ENCODE results near the gene HOOK1.

Gene HOOK1

DNA sequence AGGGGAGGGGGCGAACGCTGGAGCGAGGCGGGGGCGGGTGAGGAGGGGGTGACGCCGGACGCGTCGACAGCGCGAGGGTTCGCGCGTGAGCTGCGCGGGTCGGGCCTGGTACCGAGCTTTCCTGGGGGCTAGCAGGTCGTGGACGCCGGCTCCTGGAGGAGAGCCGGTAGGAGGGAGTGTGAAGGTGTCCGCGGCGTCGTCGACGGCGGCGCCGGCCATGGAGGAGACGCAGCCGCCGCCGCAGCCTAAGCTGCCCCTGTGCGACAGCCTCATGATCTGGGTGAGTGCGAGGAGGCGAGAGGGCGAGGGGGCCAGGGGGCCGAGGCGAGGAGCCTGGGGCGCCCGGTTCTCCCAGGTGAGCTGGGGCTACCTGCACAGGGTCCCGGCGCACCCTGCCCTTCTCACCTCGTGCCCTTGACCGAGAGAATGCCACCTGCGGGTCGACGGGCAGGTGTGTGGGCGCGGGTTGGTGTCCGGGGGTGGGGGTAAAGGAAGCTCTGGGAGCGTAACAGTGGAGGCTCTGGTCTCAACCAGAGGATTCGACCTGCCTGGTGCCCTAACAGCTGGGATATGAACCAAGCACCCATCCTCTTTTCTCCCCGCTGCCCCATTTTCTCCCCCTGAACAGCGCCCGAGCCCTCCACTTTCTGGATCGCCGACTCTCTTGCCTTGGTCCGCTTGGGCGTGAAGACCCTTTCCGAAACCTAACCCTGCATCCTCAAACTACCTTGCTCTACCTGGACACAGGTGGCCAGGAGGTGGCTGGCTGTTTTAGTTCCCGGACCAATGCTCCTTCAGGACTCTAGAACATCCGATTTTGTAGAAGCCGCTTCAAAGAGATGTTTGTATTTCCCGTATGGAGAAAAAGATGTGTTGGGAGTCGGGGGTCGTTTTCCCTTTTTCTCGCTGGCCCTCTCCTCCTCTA is at the start of gene HOOK1:
HOOK1 (plus strand) TSS at position 49 of the 925 bp plus-strand sequence; CDS start at position 218, 169 bp downstream.
- Histone ChIP-seq H3K27me3 (ENCODE audit: insufficient read depth, low read length) (peaks cover 57% of the 10 kb centered on the region), H2AFZ (ENCODE audit: low read length, unreplicated experiment) (no peak within 1 kb of the TSS), H3K27ac (ENCODE audit: low read depth, low read length) (no peak within 1 kb of the TSS), H3K4me1 (ENCODE audit: control insufficient read depth, insufficient read depth, low read length, unreplicated experiment) (no peaks in the 10 kb centered on the region), H3K4me3 (ENCODE audit: low read depth, low read length) (no peak within 1 kb of the TSS), H3K79me2 (ENCODE audit: control insufficient read depth, insufficient read depth, low read length, unreplicated experiment) (no peaks in the 10 kb centered on the region), H3K36me3 (ENCODE audit: insufficient read depth, low read length) (no peaks in the 10 kb centered on the region)

DNA sequence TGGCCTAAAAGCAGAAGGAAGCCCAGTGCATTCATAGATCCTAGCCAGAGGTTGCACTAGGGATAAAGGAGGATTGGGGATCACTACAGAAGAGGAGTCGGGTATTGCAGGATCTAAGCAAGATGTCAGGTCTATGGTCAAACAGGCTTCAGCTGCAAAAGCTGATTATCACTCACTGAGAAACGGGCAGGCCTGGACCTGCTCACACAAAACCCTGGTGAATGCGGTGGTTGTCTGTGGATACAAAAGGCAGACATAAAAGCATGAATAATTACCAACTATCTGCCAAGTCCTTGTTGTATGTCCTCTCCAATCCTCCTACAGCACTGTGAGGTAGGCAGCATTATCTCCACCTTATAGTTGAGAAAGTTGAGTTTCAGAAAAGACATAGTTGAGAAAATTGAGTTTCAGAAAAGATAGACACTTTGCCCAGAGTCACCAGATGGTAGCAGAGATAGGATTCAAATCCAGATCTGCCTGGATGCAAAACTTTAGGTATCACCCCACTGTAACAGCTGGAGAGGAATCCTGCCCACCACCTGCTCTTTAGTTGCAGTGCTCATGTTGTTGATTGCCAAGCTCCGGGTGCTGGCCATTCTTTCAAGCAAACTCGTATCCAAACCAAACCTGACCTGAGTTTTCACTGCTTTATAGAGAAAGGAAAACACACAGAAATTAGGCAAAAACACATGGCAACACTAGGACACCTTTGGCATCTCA is 49.6 kb upstream of the HOOK1 start:
- Histone ChIP-seq H3K27ac (ENCODE audit: low read depth, low read length) (no peak overlapping the region), H3K27me3 (ENCODE audit: insufficient read depth, low read length) (no peaks in the 10 kb centered on the region), H2AFZ (ENCODE audit: low read length, unreplicated experiment) (no peak overlapping the region), H3K4me3 (ENCODE audit: low read depth, low read length) (no peak overlapping the region), H3K36me3 (ENCODE audit: insufficient read depth, low read length) (no peaks in the 10 kb centered on the region), H3K79me2 (ENCODE audit: control insufficient read depth, insufficient read depth, low read length, unreplicated experiment) (no peaks in the 10 kb centered on the region), H3K4me1 (ENCODE audit: control insufficient read depth, insufficient read depth, low read length, unreplicated experiment) (no peaks in the 10 kb centered on the region)

DNA sequence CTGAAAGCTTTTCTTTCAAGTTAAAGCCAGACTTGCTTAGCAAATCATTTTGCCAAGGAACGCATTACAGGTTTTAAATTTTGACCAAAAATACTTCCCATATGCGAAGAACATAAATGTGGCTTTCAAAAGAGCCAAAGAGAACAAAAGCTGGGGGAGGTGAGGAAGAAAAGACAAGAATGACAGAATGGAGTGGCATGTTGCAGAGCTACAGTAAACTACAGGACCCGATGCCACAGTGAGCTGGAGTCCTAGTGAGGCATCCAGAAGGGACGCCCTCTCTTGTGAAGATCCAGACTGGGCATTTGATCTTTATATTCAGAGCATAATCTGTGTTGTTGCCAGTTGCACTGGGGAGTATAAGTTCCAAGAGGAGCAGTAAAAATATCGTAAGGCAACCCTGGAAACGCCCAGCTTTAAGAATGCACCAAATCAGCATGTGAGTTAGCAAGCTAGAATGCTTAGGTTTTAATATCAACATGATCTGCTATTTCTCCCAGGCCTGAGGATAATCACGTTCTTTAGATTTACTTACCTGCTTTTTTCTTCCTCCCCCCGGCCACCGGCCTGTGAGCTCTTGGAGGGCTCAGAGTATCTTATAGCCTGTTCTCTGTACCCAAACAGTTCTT is 48.4 kb upstream of the HOOK1 start:
- no peaks in the 10 kb centered on the region for H3K36me3 ChIP-seq (ENCODE audit: insufficient read depth, low read length)
- no peaks in the 10 kb centered on the region for H3K27me3 ChIP-seq (ENCODE audit: insufficient read depth, low read length)
- H2AFZ ChIP-seq (ENCODE audit: low read length, unreplicated experiment) = no peak overlapping the region
- H3K27ac ChIP-seq (ENCODE audit: low read depth, low read length) = no peak overlapping the region
- H3K4me3 ChIP-seq (ENCODE audit: low read depth, low read length) = no peak overlapping the region
- no peaks in the 10 kb centered on the region for H3K79me2 ChIP-seq (ENCODE audit: control insufficient read depth, insufficient read depth, low read length, unreplicated experiment)
- H3K4me1 ChIP-seq (ENCODE audit: control insufficient read depth, insufficient read depth, low read length, unreplicated experiment) = no peaks in the 10 kb centered on the region

- Histone ChIP-seq H2AFZ (ENCODE audit: low read length, unreplicated experiment) (no peak overlapping the region), H3K36me3 (ENCODE audit: insufficient read depth, low read length) (no peaks in the 10 kb centered on the region), H3K27ac (ENCODE audit: low read depth, low read length) (no peak overlapping the region), H3K4me3 (ENCODE audit: low read depth, low read length) (no peak overlapping the region), H3K27me3 (ENCODE audit: insufficient read depth, low read length) (no peaks in the 10 kb centered on the region), H3K79me2 (ENCODE audit: control insufficient read depth, insufficient read depth, low read length, unreplicated experiment) (no peaks in the 10 kb centered on the region), H3K4me1 (ENCODE audit: control insufficient read depth, insufficient read depth, low read length, unreplicated experiment) (no peaks in the 10 kb centered on the region)
Observed at GRCh38 chr1:59767119-59767518, 47.6 kb upstream of the HOOK1 start.

GRCh38 chr1:59768792-59769735 is 45.7 kb upstream of the HOOK1 start:
- no peaks in the 10 kb centered on the region for H3K4me1 ChIP-seq (ENCODE audit: control insufficient read depth, insufficient read depth, low read length, unreplicated experiment)
- H3K36me3 ChIP-seq (ENCODE audit: insufficient read depth, low read length) = no peaks in the 10 kb centered on the region
- H2AFZ ChIP-seq (ENCODE audit: low read length, unreplicated experiment) = no peak overlapping the region
- no peak overlapping the region for H3K27ac ChIP-seq (ENCODE audit: low read depth, low read length)
- no peaks in the 10 kb centered on the region for H3K27me3 ChIP-seq (ENCODE audit: insufficient read depth, low read length)
- no peak overlapping the region for H3K4me3 ChIP-seq (ENCODE audit: low read depth, low read length)
- no peaks in the 10 kb centered on the region for H3K79me2 ChIP-seq (ENCODE audit: control insufficient read depth, insufficient read depth, low read length, unreplicated experiment)

DNA sequence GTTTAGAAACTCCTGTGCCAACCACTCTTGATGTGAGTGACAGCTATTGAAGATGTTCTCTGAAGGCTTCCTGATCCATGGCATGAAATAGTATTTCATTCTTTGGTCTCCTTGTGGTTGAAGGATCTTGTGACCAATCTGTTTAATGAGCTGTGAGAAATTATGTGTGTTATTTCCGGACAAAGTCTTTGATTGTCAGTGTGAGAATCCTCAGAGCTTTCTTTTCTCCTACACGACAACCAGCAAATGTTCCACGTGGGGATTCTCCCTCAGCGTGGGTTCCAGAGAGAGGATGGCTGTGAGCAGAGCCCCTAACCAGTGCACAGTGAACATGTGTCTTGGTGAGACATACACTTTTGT is 45.0 kb upstream of the HOOK1 start:
- Histone ChIP-seq H3K27me3 (ENCODE audit: insufficient read depth, low read length) (no peaks in the 10 kb centered on the region), H3K36me3 (ENCODE audit: insufficient read depth, low read length) (no peaks in the 10 kb centered on the region), H3K4me1 (ENCODE audit: control insufficient read depth, insufficient read depth, low read length, unreplicated experiment) (no peaks in the 10 kb centered on the region), H2AFZ (ENCODE audit: low read length, unreplicated experiment) (no peak overlapping the region), H3K79me2 (ENCODE audit: control insufficient read depth, insufficient read depth, low read length, unreplicated experiment) (no peaks in the 10 kb centered on the region), H3K4me3 (ENCODE audit: low read depth, low read length) (no peak overlapping the region), H3K27ac (ENCODE audit: low read depth, low read length) (no peak overlapping the region)

- Histone ChIP-seq H3K36me3 (ENCODE audit: insufficient read depth, low read length) (no peaks in the 10 kb centered on the region), H3K79me2 (ENCODE audit: control insufficient read depth, insufficient read depth, low read length, unreplicated experiment) (no peaks in the 10 kb centered on the region), H3K4me1 (ENCODE audit: control insufficient read depth, insufficient read depth, low read length, unreplicated experiment) (no peaks in the 10 kb centered on the region), H3K27me3 (ENCODE audit: insufficient read depth, low read length) (no peaks in the 10 kb centered on the region), H3K4me3 (ENCODE audit: low read depth, low read length) (no peak overlapping the region), H3K27ac (ENCODE audit: low read depth, low read length) (no peak overlapping the region), H2AFZ (ENCODE audit: low read length, unreplicated experiment) (no peak overlapping the region)
Observed at GRCh38 chr1:59771361-59771760, 43.4 kb upstream of the HOOK1 start.

DNA sequence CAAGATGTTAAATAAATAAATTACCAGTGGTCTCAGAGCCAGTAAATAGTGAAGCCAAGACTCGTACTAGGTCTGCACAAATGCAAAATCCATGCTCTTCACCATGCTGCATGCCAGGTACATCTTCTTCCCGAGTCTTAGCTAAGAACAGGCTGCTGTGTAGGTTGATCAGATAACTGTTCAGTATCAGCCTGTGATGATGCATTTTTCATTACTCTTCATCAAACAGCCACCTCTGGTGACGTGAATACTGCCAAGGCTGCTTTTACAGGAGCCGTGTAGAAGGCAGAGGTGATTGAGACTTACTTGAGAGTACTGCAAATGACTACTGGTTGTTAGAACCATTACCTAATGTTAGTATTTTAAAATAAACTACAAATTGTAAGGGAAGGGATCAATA is 39.3 kb upstream of the HOOK1 start:
- Histone ChIP-seq H3K27me3 (ENCODE audit: insufficient read depth, low read length) (no peaks in the 10 kb centered on the region), H3K36me3 (ENCODE audit: insufficient read depth, low read length) (no peaks in the 10 kb centered on the region), H2AFZ (ENCODE audit: low read length, unreplicated experiment) (no peak overlapping the region), H3K4me3 (ENCODE audit: low read depth, low read length) (no peak overlapping the region), H3K27ac (ENCODE audit: low read depth, low read length) (no peak overlapping the region), H3K79me2 (ENCODE audit: control insufficient read depth, insufficient read depth, low read length, unreplicated experiment) (no peaks in the 10 kb centered on the region), H3K4me1 (ENCODE audit: control insufficient read depth, insufficient read depth, low read length, unreplicated experiment) (peaks cover 7% of the 10 kb centered on the region)

- Histone ChIP-seq H2AFZ (ENCODE audit: low read length, unreplicated experiment) (no peak overlapping the region), H3K36me3 (ENCODE audit: insufficient read depth, low read length) (no peaks in the 10 kb centered on the region)
Observed at GRCh38 chr1:59776960-59777852, 37.5 kb upstream of the HOOK1 start.

More at GRCh38 chr1:59776960-59777852, 37.5 kb upstream of the HOOK1 start:
- Histone ChIP-seq H3K4me1 (ENCODE audit: control insufficient read depth, insufficient read depth, low read length, unreplicated experiment) (peaks cover 7% of the 10 kb centered on the region), H3K27ac (ENCODE audit: low read depth, low read length) (no peak overlapping the region), H3K79me2 (ENCODE audit: control insufficient read depth, insufficient read depth, low read length, unreplicated experiment) (no peaks in the 10 kb centered on the region), H3K4me3 (ENCODE audit: low read depth, low read length) (no peak overlapping the region), H3K27me3 (ENCODE audit: insufficient read depth, low read length) (no peaks in the 10 kb centered on the region)
